HEK293 (cell line): ENCODE measurements around the gene ICAM4.

Experiments used
- CTCF ChIA-PET: fragments of 350-600 bp; formaldehyde crosslinking; extraction: SDS; loops from one replicate; lab custom pipeline; 2021; ENCODE audit warnings: antibody characterized with exemption; lab: Yijun Ruan, JAX
- POLR2A ChIA-PET: fragments of 300-600 bp; formaldehyde crosslinking; extraction: SDS; loops from one replicate; lab custom pipeline; 2020; ENCODE audit warnings: antibody characterized with exemption, inconsistent platforms; lab: Yijun Ruan, JAX
- H3K27ac ChIP-seq: fragments of 200-500 bp; sonication (Bioruptor generic); 2 replicates; pipeline ENCODE4 v1.5.1; 2014; ENCODE audit warnings: low read depth, low read length, control low read depth, inconsistent platforms; ENCODE audit errors: extremely low read depth
- H3K36me3 ChIP-seq, 2 experiments: fragments of 200-500 bp in 1 of 2; sonication (Bioruptor generic) in 1 of 2; 1 replicate in 1 of 2; 2 replicates in 1 of 2; pipeline ENCODE4 v1.5.1; 2014 to 2017; ENCODE audit warnings: inconsistent platforms in 2 of 2, low read length in 2 of 2; ENCODE audit not compliant: control insufficient read depth in 2 of 2, insufficient read depth in 1 of 2
- H3K4me1 ChIP-seq: fragments of 200-500 bp; sonication (Bioruptor generic); 2 replicates; pipeline ENCODE4 v1.5.1; 2014; ENCODE audit warnings: mild to moderate bottlenecking, low read length, inconsistent platforms; ENCODE audit not compliant: control insufficient read depth, insufficient read depth
- H3K4me3 ChIP-seq: 2 replicates; pipeline ENCODE4 v1.5.1; 2011; ENCODE audit warnings: low read depth, mild to moderate bottlenecking, control low read depth, low read length, moderate library complexity
- H3K9me3 ChIP-seq: fragments of 200-500 bp; sonication (Bioruptor generic); 2 replicates; pipeline ENCODE4 v1.5.1; 2014; ENCODE audit warnings: low read depth, low read length, inconsistent platforms; ENCODE audit not compliant: control insufficient read depth, insufficient read depth
- BCL11A ChIP-seq: fragments of 450-650 bp; formaldehyde crosslinking; IDR thresholded peaks from 2 replicates; pipeline ENCODE4 v1.5.1; 2016; ENCODE audit warnings: low read depth, missing biosample characterization, missing genetic modification characterization
- EGR2 ChIP-seq: fragments of 450-650 bp; formaldehyde crosslinking; IDR thresholded peaks from 2 replicates; pipeline ENCODE4 v1.5.1; 2016; ENCODE audit warnings: low read depth, missing biosample characterization, missing genetic modification characterization
- SP7 ChIP-seq: fragments of 450-650 bp; formaldehyde crosslinking; IDR thresholded peaks from 2 replicates; pipeline ENCODE4 v1.5.1; 2016; ENCODE audit warnings: missing biosample characterization, missing genetic modification characterization
- ZBTB17 ChIP-seq: fragments of 450-650 bp; formaldehyde crosslinking; IDR thresholded peaks from 2 replicates; pipeline ENCODE4 v1.5.1; 2016; ENCODE audit warnings: missing biosample characterization, missing genetic modification characterization
- ZBTB20 ChIP-seq: fragments of 450-650 bp; formaldehyde crosslinking; IDR thresholded peaks from 2 replicates; pipeline ENCODE4 v1.5.1; 2016; ENCODE audit warnings: missing biosample characterization, missing genetic modification characterization
- ZFHX2 ChIP-seq: fragments of 450-650 bp; formaldehyde crosslinking; conservative IDR thresholded peaks from 2 replicates; pipeline ENCODE4 v1.5.1; 2016; ENCODE audit warnings: missing biosample characterization, missing genetic modification characterization
- ZNF19 ChIP-seq: fragments of 450-650 bp; formaldehyde crosslinking; IDR thresholded peaks from 2 replicates; pipeline ENCODE4; 2016; ENCODE audit warnings: missing biosample characterization, missing genetic modification characterization, low read depth
- ZNF239 ChIP-seq: fragments of 450-650 bp; formaldehyde crosslinking; IDR thresholded peaks from 2 replicates; pipeline ENCODE4 v1.5.1; 2016; ENCODE audit warnings: missing biosample characterization, missing genetic modification characterization
- ZNF335 ChIP-seq: fragments of 450-650 bp; formaldehyde crosslinking; conservative IDR thresholded peaks from 2 replicates; pipeline ENCODE4 v1.5.1; 2016; ENCODE audit warnings: missing biosample characterization, missing genetic modification characterization
- ZNF341 ChIP-seq: fragments of 450-650 bp; formaldehyde crosslinking; IDR thresholded peaks from 2 replicates; pipeline ENCODE4; 2016; ENCODE audit warnings: low read depth, missing biosample characterization, missing genetic modification characterization
- ZNF473 ChIP-seq: fragments of 450-650 bp; formaldehyde crosslinking; IDR thresholded peaks from 2 replicates; pipeline ENCODE4 v1.5.1; 2017; ENCODE audit warnings: missing biosample characterization, missing genetic modification characterization
- ZNF621 ChIP-seq: fragments of 450-650 bp; formaldehyde crosslinking; IDR thresholded peaks from 2 replicates; pipeline ENCODE4 v1.5.1; 2017; ENCODE audit warnings: missing biosample characterization, missing genetic modification characterization
- ZSCAN23 ChIP-seq: fragments of 450-650 bp; formaldehyde crosslinking; IDR thresholded peaks from 2 replicates; pipeline ENCODE4 v1.5.1; 2016; ENCODE audit warnings: missing biosample characterization, missing genetic modification characterization
- TF ChIP-seq, protein P1 (sequence below): fragments of 450-650 bp; formaldehyde crosslinking; IDR thresholded peaks from 2 replicates; pipeline ENCODE4 v1.5.1; 2017; ENCODE audit warnings: missing biosample characterization, missing genetic modification characterization
- TF ChIP-seq, protein P2 (sequence below): fragments of 450-650 bp; formaldehyde crosslinking; IDR thresholded peaks from 2 replicates; pipeline ENCODE4 v1.5.1; 2016; ENCODE audit warnings: missing biosample characterization, missing genetic modification characterization
- TF ChIP-seq, protein P3 (sequence below): fragments of 450-650 bp; formaldehyde crosslinking; IDR thresholded peaks from 2 replicates; pipeline ENCODE4 v1.5.1; 2016; ENCODE audit warnings: missing biosample characterization, missing genetic modification characterization
- TF ChIP-seq, protein P4 (sequence below): fragments of 450-650 bp; formaldehyde crosslinking; IDR thresholded peaks from 2 replicates; pipeline ENCODE4 v1.5.1; 2017; ENCODE audit warnings: missing biosample characterization, missing genetic modification characterization
- TF ChIP-seq, protein P5 (sequence below): fragments of 450-650 bp; formaldehyde crosslinking; IDR thresholded peaks from 2 replicates; pipeline ENCODE4 v1.5.1; 2016; ENCODE audit warnings: missing biosample characterization, missing genetic modification characterization

Gene ICAM4

DNA sequence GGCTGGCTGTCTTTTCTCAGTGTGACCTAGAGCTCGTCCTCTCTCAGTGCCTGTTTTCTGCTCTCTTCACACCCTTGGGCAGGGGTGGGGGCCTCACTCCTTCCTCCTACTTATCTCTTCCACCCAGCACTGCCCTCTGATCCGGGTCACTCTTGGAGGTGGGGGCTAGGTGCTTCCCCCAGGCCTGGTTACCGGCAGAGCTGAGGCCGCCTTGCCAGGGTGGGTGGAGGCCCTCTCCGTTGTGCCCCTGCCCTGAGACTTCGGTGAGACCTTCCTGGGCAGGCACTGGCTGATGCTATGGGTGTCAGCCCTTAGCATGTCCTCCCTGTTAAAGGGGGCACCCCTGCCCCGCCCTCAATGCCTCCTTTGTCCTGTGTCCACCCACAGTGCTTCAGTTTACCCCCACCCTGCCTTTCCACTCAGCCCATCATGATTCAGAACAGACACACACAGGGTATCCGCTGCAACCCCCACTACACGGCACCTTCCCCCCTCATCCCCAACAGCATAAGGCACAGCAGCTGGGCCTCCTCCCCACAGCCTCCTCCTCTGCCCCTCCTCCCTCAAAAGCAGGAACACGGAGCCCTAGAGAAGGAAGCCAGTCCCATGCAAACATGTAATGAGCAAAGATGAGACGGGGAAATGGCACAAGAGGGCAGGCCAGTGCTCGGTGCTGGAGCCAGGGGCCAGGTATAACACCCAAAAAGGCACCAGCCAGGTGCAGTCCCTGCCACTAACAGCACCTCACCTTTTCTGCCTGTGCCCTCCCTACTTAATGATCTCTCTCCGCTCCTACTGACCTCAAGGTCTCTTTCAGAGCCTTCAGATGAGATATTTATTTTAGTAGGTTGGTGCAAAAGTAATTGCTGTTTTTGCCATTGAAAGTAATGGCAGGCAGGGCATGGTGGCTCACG, 13.0 kb downstream of the ICAM4 start:
- CTCF ChIA-PET, result interaction anchor here (0.6 to 2.1 kb wide), 5 partner anchors 15 to 106 kb away, joined by 3 to 8 read pairs (median 3); no protein-coding TSS in a partner anchor
- TF ChIP-seq, protein P1, sequence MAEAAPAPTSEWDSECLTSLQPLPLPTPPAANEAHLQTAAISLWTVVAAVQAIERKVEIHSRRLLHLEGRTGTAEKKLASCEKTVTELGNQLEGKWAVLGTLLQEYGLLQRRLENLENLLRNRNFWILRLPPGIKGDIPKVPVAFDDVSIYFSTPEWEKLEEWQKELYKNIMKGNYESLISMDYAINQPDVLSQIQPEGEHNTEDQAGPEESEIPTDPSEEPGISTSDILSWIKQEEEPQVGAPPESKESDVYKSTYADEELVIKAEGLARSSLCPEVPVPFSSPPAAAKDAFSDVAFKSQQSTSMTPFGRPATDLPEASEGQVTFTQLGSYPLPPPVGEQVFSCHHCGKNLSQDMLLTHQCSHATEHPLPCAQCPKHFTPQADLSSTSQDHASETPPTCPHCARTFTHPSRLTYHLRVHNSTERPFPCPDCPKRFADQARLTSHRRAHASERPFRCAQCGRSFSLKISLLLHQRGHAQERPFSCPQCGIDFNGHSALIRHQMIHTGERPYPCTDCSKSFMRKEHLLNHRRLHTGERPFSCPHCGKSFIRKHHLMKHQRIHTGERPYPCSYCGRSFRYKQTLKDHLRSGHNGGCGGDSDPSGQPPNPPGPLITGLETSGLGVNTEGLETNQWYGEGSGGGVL (tag by site-specific recombination), result peak; percentile 76
- TF ChIP-seq ZNF341 (peak; percentile 39; the same call in 1 of the 2 replicates), ZNF621 (tag by site-specific recombination) (no peak), ZBTB20 (tag by site-specific recombination) (peak; percentile 46; the same call in 1 of the 2 replicates), ZNF239 (tag by site-specific recombination) (no peak), ZNF19 (tag by site-specific recombination) (no peak), EGR2 (tag by site-specific recombination) (peak; percentile 16; the same call in 1 of the 2 replicates), ZNF473 (tag by site-specific recombination) (no peak), SP7 (tag by site-specific recombination) (no peak), ZNF335 (tag by site-specific recombination) (peak; percentile 90), ZBTB17 (tag by site-specific recombination) (no peak)
- TF ChIP-seq, protein P2, sequence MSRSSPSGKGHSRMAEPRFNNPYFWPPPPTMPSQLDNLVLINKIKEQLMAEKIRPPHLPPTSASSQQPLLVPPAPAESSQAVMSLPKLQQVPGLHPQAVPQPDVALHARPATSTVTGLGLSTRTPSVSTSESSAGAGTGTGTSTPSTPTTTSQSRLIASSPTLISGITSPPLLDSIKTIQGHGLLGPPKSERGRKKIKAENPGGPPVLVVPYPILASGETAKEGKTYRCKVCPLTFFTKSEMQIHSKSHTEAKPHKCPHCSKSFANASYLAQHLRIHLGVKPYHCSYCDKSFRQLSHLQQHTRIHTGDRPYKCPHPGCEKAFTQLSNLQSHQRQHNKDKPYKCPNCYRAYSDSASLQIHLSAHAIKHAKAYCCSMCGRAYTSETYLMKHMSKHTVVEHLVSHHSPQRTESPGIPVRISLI, result no peak
- H3K27ac ChIP-seq, result no peak overlapping the region
- no peak overlapping the region for H3K4me3 ChIP-seq
- peaks cover 0 to 10% of the 10 kb centered on the region in 2 experiments; a peak in 1 of 3 replicates for H3K36me3 ChIP-seq
- POLR2A ChIA-PET, result interaction anchor here (0.8 kb wide), 2 partner anchors 15 to 41 kb away, joined by 5 to 8 read pairs; no protein-coding TSS in a partner anchor
- H3K9me3 ChIP-seq, result no peaks in the 10 kb centered on the region
- H3K4me1 ChIP-seq, result no peaks in the 10 kb centered on the region

DNA sequence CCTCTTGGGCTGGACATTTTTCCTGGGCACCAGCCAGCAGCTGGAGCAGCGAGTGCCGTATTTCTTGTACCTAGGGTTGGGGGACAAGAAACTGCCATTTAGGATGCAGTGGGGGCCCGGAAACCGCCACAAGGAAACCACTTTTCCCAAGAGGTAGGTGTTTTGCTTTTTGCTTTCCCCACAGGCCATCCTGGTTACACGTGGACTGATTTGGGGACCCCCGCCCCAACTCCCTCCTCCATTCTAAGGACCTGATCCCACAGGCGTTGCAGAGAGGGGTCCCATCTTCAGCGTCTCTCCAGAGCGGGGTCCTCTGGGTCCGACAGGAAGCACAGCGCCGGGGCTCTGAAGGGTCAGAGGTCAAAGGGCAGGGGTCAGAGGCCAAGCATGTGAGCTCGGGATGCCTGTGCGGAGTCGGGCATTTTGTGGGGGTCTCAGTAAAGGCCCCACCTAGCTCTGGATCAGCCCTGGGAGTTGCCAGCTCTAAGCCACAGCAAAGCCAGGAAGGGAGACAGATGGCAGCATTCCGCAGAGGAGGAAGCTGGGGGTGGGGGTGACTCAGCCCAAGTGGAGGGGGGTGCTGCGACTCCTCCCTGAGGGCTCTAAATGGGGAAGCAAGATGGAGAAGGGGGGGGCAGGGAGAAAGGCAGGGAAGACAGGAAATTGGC, 18.5 kb downstream of the ICAM4 start:
- Histone ChIP-seq H3K9me3 (no peaks in the 10 kb centered on the region), H3K36me3 (peaks cover 0 to 41% of the 10 kb centered on the region in 2 experiments; a peak in 2 of 3 replicates), H3K27ac (no peak overlapping the region), H3K4me3 (no peak overlapping the region), H3K4me1 (no peaks in the 10 kb centered on the region)
- POLR2A ChIA-PET, result interaction anchor here (0.8 to 0.9 kb wide), 2 partner anchors 9 to 13 kb away, joined by 7 to 9 read pairs; no protein-coding TSS in a partner anchor
- TF ChIP-seq ZSCAN23 (no peak), BCL11A (tag by site-specific recombination) (peak; percentile 78), ZFHX2 (tag by site-specific recombination) (peak; percentile 51)
- TF ChIP-seq, protein P3, sequence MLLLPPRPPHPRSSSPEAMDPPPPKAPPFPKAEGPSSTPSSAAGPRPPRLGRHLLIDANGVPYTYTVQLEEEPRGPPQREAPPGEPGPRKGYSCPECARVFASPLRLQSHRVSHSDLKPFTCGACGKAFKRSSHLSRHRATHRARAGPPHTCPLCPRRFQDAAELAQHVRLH (tag by site-specific recombination), result no peak
- TF ChIP-seq, protein P4, sequence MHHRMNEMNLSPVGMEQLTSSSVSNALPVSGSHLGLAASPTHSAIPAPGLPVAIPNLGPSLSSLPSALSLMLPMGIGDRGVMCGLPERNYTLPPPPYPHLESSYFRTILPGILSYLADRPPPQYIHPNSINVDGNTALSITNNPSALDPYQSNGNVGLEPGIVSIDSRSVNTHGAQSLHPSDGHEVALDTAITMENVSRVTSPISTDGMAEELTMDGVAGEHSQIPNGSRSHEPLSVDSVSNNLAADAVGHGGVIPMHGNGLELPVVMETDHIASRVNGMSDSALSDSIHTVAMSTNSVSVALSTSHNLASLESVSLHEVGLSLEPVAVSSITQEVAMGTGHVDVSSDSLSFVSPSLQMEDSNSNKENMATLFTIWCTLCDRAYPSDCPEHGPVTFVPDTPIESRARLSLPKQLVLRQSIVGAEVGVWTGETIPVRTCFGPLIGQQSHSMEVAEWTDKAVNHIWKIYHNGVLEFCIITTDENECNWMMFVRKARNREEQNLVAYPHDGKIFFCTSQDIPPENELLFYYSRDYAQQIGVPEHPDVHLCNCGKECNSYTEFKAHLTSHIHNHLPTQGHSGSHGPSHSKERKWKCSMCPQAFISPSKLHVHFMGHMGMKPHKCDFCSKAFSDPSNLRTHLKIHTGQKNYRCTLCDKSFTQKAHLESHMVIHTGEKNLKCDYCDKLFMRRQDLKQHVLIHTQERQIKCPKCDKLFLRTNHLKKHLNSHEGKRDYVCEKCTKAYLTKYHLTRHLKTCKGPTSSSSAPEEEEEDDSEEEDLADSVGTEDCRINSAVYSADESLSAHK (tag by site-specific recombination), result peak; percentile 100
- TF ChIP-seq, protein P5, sequence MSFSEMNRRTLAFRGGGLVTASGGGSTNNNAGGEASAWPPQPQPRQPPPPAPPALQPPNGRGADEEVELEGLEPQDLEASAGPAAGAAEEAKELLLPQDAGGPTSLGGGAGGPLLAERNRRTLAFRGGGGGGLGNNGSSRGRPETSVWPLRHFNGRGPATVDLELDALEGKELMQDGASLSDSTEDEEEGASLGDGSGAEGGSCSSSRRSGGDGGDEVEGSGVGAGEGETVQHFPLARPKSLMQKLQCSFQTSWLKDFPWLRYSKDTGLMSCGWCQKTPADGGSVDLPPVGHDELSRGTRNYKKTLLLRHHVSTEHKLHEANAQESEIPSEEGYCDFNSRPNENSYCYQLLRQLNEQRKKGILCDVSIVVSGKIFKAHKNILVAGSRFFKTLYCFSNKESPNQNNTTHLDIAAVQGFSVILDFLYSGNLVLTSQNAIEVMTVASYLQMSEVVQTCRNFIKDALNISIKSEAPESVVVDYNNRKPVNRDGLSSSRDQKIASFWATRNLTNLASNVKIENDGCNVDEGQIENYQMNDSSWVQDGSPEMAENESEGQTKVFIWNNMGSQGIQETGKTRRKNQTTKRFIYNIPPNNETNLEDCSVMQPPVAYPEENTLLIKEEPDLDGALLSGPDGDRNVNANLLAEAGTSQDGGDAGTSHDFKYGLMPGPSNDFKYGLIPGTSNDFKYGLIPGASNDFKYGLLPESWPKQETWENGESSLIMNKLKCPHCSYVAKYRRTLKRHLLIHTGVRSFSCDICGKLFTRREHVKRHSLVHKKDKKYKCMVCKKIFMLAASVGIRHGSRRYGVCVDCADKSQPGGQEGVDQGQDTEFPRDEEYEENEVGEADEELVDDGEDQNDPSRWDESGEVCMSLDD (tag by site-specific recombination), result 0 out of 2 replicates have a peak, but pooled peaks have one; percentile 21
- TF ChIP-seq, all 188 proteins: peak for 4
- CTCF ChIA-PET, result interaction anchor here (0.9 kb wide), 1 partner anchor 23 kb away, joined by 3 read pairs; no protein-coding TSS in a partner anchor
